CD14-positive monocyte (primary cell): Measurements from ENCODE around the gene NUDCD3. TPM values are rescaled to one million over a fixed set of nuclear protein-coding genes. Genes with fewer than 3 reads are reported as not detected.
A peak's percentile ranks its signal among the peaks of the same experiment; 100 is the strongest.

Source experiments
- DNase-seq, 3 donors: peaks; one replicate each; pipeline ENCODE4 v3.0.0-alpha.2; 2011 to 2022
- H2AFZ ChIP-seq: 2 replicates; pipeline ENCODE4 v1.6.0; 2012; ENCODE audit warnings: mild to moderate bottlenecking, low read depth, low read length, inconsistent platforms; ENCODE audit not compliant: insufficient read depth, poor library complexity, severe bottlenecking
- H3K27ac ChIP-seq, 2 donors: 1 replicate in 1 of 2; 2 replicates in 1 of 2; pipeline ENCODE4 v1.5.1; 2012 to 2013; ENCODE audit warnings: low read length in 2 of 2, control low read depth in 1 of 2, inconsistent platforms in 1 of 2, low read depth in 1 of 2, mild to moderate bottlenecking in 1 of 2
- H3K27me3 ChIP-seq, 2 donors: one replicate each; pipeline versions ENCODE4 v1.6.0 to v1.6.1; 2011 to 2013; ENCODE audit warnings: low read length in 2 of 2; ENCODE audit not compliant: control insufficient read depth in 2 of 2, insufficient read depth in 2 of 2
- H3K36me3 ChIP-seq, 2 donors: replicated peaks in 1 of 2; 1 replicate in 1 of 2; 2 replicates in 1 of 2; pipeline versions ENCODE4 v1.5.1 to v1.6.1; 2012 to 2013; ENCODE audit warnings: low read length in 2 of 2, control low read depth in 1 of 2, inconsistent platforms in 1 of 2, mild to moderate bottlenecking in 1 of 2; ENCODE audit not compliant: insufficient read depth in 2 of 2, control insufficient read depth in 1 of 2
- H3K4me1 ChIP-seq, 2 donors: 1 replicate in 1 of 2; 2 replicates in 1 of 2; pipeline versions ENCODE4 v1.5.1 to v1.6.1; 2012 to 2013; ENCODE audit warnings: low read length in 2 of 2, control low read depth in 1 of 2, inconsistent platforms in 1 of 2, mild to moderate bottlenecking in 1 of 2, moderate library complexity in 1 of 2; ENCODE audit not compliant: insufficient read depth in 2 of 2, control insufficient read depth in 1 of 2
- H3K4me2 ChIP-seq: replicated peaks from 2 replicates; pipeline ENCODE3; 2012; ENCODE audit warnings: low read length, moderate library complexity, mild to moderate bottlenecking; ENCODE audit not compliant: poor library complexity, severe bottlenecking; ENCODE audit errors: extremely low read depth
- H3K4me3 ChIP-seq, 3 experiments: fragments of 200-600 bp in 1 of 3; sonication (generic) in 1 of 3; replicated peaks in 1 of 3; 1 replicate in 2 of 3; 2 replicates in 1 of 3; pipeline ENCODE4 v1.5.1; 2011 to 2013; ENCODE audit warnings: low read length in 3 of 3, mild to moderate bottlenecking in 3 of 3, control low read depth in 2 of 3, low read depth in 2 of 3, inconsistent platforms in 1 of 3, moderate library complexity in 1 of 3
- H3K79me2 ChIP-seq: 2 replicates; pipeline ENCODE4 v1.6.0; 2012; ENCODE audit warnings: mild to moderate bottlenecking, control low read depth, inconsistent platforms, low read length, moderate library complexity; ENCODE audit not compliant: insufficient read depth
- H3K9ac ChIP-seq: 2 replicates; pipeline ENCODE4 v1.6.0; 2017; ENCODE audit warnings: low read length, mild to moderate bottlenecking; ENCODE audit not compliant: insufficient read depth, poor library complexity, severe bottlenecking
- H3K9me3 ChIP-seq, 2 donors: replicated peaks in 1 of 2; 1 replicate in 1 of 2; 2 replicates in 1 of 2; pipeline versions ENCODE4 v1.5.1 to v1.6.1; 2012 to 2013; ENCODE audit warnings: low read length in 2 of 2, control low read depth in 1 of 2; ENCODE audit not compliant: control insufficient read depth in 1 of 2, insufficient read depth in 1 of 2
- H4K20me1 ChIP-seq: 2 replicates; pipeline ENCODE4 v1.6.0; 2012; ENCODE audit warnings: mild to moderate bottlenecking, low read length, control low read depth, moderate library complexity; ENCODE audit not compliant: insufficient read depth
- H3K27ac Mint-ChIP-seq, 7 donors: one replicate each; pipeline ENCODE4 v1.8.0; 2020; ENCODE audit warnings: mild to moderate bottlenecking in 7 of 7, mixed read lengths in 7 of 7, moderate library complexity in 6 of 7, inconsistent platforms in 2 of 7
- H3K27me3 Mint-ChIP-seq, 3 donors: one replicate each; pipeline ENCODE4 v1.8.0; 2021 to 2022; ENCODE audit warnings: low read depth in 3 of 3, mild to moderate bottlenecking in 3 of 3, mixed read lengths in 3 of 3, moderate library complexity in 3 of 3, inconsistent platforms in 1 of 3
- H3K36me3 Mint-ChIP-seq, 2 donors: one replicate each; pipeline ENCODE4 v1.8.0; 2020; ENCODE audit warnings: mixed read lengths in 2 of 2, inconsistent platforms in 1 of 2, mild to moderate bottlenecking in 1 of 2
- H3K4me1 Mint-ChIP-seq: one replicate; pipeline ENCODE4 v1.8.0; 2020; ENCODE audit warnings: mild to moderate bottlenecking, mixed read lengths
- H3K4me3 Mint-ChIP-seq, 2 donors: one replicate each; pipeline ENCODE4 v1.8.0; 2020; ENCODE audit warnings: mild to moderate bottlenecking in 2 of 2, mixed read lengths in 2 of 2, moderate library complexity in 1 of 2
- H3K9me3 Mint-ChIP-seq, 7 donors: one replicate each; pipeline ENCODE4 v1.8.0; 2020 to 2022; ENCODE audit warnings: mixed read lengths in 7 of 7, mild to moderate bottlenecking in 6 of 7, moderate library complexity in 6 of 7, inconsistent platforms in 2 of 7
- CTCF ChIP-seq: fragments of 200-600 bp; IDR thresholded peaks from one replicate; pipeline ENCODE4 v1.8.0; 2022; ENCODE audit warnings: antibody characterized with exemption, mild to moderate bottlenecking
- WGBS: methylation state at CpG from one replicate; pipeline ENCODE4 v1.1.5; 2013; ENCODE audit warnings: missing lambda C conversion rate; ENCODE audit not compliant: insufficient coverage; 5-methylcytosine and 5-hydroxymethylcytosine counted together
- intact Hi-C, 2 donors: fragments of 100-400 bp; cut with micrococcal nuclease; formaldehyde crosslinking; loops; one replicate each; pipeline versions ENCODE4 v1.15.0 to v1.15.1; 2023
- polyA plus RNA-seq, 3 donors: library from polyadenylated mRNA; depleted of rRNA in 1 of 3; unstranded in 2 of 3; stranded (reverse) in 1 of 3; fragments of 300-500 nt in 2 of 3; fragments of >200 nt in 1 of 3; fragmentation: Illumina TruSeq in 2 of 3; gene quantifications; 1 replicate in 2 of 3; 2 replicates in 1 of 3; pipeline ENCODE4 v1.2.3, GENCODE V29; 2012 to 2021

NUDCD3 gene
- polyA plus RNA-seq, 3 donors: 13.6 to 26.5 (median 21.6) TPM

DNA sequence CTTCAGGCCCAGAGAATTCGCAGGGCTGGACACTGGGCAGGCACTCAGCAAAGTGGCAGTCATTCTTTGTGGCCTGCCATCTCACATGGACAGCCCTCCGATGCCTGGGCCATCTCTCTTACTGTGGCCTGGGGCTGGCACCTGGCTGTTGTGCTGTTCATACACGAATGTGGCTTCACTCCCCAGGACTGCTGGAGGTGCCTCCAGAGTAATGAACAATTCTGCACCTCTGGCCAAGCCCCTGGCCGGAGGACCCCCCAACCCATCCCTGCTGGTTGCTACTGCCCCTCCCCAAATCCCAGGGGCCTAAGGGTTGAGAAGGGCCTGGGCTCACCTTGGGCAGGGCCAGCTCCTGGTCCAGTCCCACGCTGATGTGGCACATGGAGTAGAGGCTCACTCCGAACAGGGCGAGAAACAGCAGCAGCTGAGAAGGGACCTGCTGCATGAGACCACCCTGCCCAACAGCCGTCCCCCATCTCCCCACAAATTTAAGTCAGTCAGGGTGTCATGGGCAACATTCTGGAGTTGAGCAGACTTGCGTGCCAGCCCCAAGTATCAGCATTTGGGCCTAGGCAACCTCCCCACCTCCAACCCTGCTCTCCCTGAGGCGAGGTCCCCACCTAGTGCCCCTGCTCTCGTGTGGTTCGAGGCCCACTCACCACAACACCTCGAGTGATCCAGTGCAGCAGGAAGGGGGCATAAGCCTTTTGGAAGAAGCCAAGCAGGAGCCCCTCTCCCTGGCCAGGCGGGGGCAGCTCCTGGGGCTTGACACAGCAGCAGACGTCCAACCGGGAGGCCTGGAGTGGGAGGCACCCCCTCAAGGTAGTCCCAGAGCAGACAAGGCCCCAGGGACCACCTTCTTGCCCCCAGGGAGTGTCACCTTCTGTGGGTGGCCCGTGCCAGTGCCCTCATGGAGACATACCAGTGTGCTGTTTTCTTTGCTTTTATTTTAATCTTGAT lies 41.2 kb upstream of the NUDCD3 start:
- no peak overlapping the region for H3K4me3 ChIP-seq
- DNase-seq: no peak
- H3K9ac ChIP-seq: no peak overlapping the region
- no peaks in the 10 kb centered on the region for H3K27me3 ChIP-seq
- H3K36me3 ChIP-seq: no peaks in the 10 kb centered on the region
- H3K9me3 ChIP-seq: peaks cover 5 to 13% of the 10 kb centered on the region in 2 donors
- intact Hi-C loops: no loop called here
- no peak overlapping the region for H2AFZ ChIP-seq
- no peaks in the 10 kb centered on the region for H3K79me2 ChIP-seq
- Mint-ChIP-seq H3K9me3 (peaks cover 3 to 17% (median 10%) of the 10 kb centered on the region in 7 donors), H3K4me3 (no peak overlapping the region), H3K27me3 (peaks cover 4 to 6% (median 5%) of the 10 kb centered on the region in 3 donors), H3K4me1 (no peaks in the 10 kb centered on the region), H3K27ac (peak overlapping the region in 1 of 7 donors; percentile 37), H3K36me3 (no peaks in the 10 kb centered on the region)
- H3K4me2 ChIP-seq: no peak overlapping the region
- H3K4me1 ChIP-seq: no peaks in the 10 kb centered on the region
- H4K20me1 ChIP-seq: no peaks in the 10 kb centered on the region
- TF ChIP-seq CTCF: no peak
- WGBS: 92% methylated on average over 14 of the region's 17 CpGs
- no peak overlapping the region for H3K27ac ChIP-seq

DNA sequence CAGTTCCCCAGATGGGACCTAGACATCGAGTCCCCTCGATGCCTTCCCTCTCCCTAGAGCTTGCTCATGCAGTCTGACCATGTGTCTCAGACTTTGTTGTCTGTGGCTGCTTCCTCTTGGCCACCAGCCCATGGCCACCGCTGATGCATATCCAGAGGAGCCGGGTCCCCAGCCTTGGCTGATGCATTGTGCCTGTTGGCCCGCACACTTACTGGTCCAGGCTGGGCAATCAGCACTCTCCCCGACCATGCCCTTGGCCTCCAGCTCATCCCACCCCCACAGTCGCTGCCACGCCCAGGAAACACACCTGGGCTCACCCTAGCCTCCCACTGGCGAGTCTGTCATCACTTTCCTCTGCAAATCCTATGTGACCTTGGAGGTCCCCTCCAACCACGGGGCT lies 40.5 kb upstream of the NUDCD3 start:
- 83% methylated on average over 10 of the region's 10 CpGs for WGBS
- Histone ChIP-seq H3K36me3 (no peaks in the 10 kb centered on the region), H3K9ac (no peak overlapping the region), H2AFZ (no peak overlapping the region), H3K27me3 (no peaks in the 10 kb centered on the region), H3K27ac (no peak overlapping the region), H3K4me2 (no peak overlapping the region), H3K4me1 (no peaks in the 10 kb centered on the region), H3K79me2 (no peaks in the 10 kb centered on the region), H3K9me3 (peaks cover 7 to 20% of the 10 kb centered on the region in 2 donors), H4K20me1 (no peaks in the 10 kb centered on the region), H3K4me3 (no peak overlapping the region)
- Mint-ChIP-seq H3K27me3 (peaks cover 4 to 6% (median 5%) of the 10 kb centered on the region in 3 donors), H3K36me3 (no peaks in the 10 kb centered on the region), H3K9me3 (peaks cover 4 to 23% (median 16%) of the 10 kb centered on the region in 7 donors), H3K4me1 (no peaks in the 10 kb centered on the region), H3K4me3 (no peak overlapping the region), H3K27ac (peak overlapping the region in 2 of 7 donors; percentile 37 to 44)
- intact Hi-C loops: no loop called here
- TF ChIP-seq CTCF: no peak
- DNase-seq: no peak
